Stomach (tissue), 9 donors: ENCODE data around the gene LYRM2. TPM values are rescaled to one million over a fixed set of nuclear protein-coding genes. Genes with fewer than 3 reads are reported as not detected.

ENCODE experiments used
- DNase-seq, 2 donors: peaks; one replicate each; pipeline versions ENCODE4 v3.0.0 to v3.0.0-alpha.2; 2013 to 2019
- H3K27ac ChIP-seq, 5 donors: fragments of 200-600 bp in 4 of 5; sonication (generic) in 4 of 5; one replicate each; pipeline ENCODE4 v1.5.1; 2013 to 2019; ENCODE audit warnings: mild to moderate bottlenecking in 1 of 5, moderate library complexity in 1 of 5
- H3K27me3 ChIP-seq, 3 donors: fragments of 200-600 bp; sonication (generic); one replicate each; pipeline ENCODE4 v1.5.1; 2017 to 2019; ENCODE audit warnings: mixed run types in 1 of 3
- H3K36me3 ChIP-seq, 4 donors: fragments of 200-600 bp; sonication (generic); 1 replicate in 3 of 4; 2 replicates in 1 of 4; pipeline ENCODE4 v1.5.1; 2016 to 2019
- H3K4me1 ChIP-seq, 4 donors: fragments of 200-600 bp; sonication (generic); one replicate each; pipeline ENCODE4 v1.5.1; 2016 to 2019
- H3K4me3 ChIP-seq, 4 donors: fragments of 200-600 bp; sonication (generic) in 3 of 4; one replicate each; pipeline ENCODE4 v1.5.1; 2016 to 2019; ENCODE audit warnings: mild to moderate bottlenecking in 1 of 4
- H3K9me3 ChIP-seq, 4 donors: fragments of 200-600 bp; sonication (generic); one replicate each; pipeline ENCODE4 v1.5.1; 2016 to 2019
- CTCF ChIP-seq, 7 experiments: fragments of 450-650 bp in 4 of 7; fragments of 200-600 bp in 3 of 7; sonication (generic) in 3 of 7; IDR thresholded peaks; one replicate each; pipeline ENCODE4 v1.5.1; 2016 to 2019; ENCODE audit warnings: antibody characterized with exemption in 7 of 7, control low read depth in 2 of 7, mild to moderate bottlenecking in 1 of 7
- EP300 ChIP-seq: sonication (generic); formaldehyde crosslinking; IDR thresholded peaks from one replicate; pipeline ENCODE4 v1.6.1; 2017; ENCODE audit warnings: antibody characterized with exemption
- POLR2A ChIP-seq, 4 donors: fragments of 450-650 bp; IDR thresholded peaks; one replicate each; pipeline ENCODE4 v1.6.1; 2016; ENCODE audit warnings: antibody characterized with exemption in 4 of 4, control low read depth in 2 of 4, mild to moderate bottlenecking in 1 of 4, moderate library complexity in 1 of 4
- POLR2AphosphoS5 ChIP-seq, 3 donors: sonication (generic); formaldehyde crosslinking; IDR thresholded peaks; one replicate each; pipeline ENCODE4 v1.6.1; 2016; ENCODE audit warnings: antibody characterized with exemption in 3 of 3
- whole genome bisulfite sequencing, 5 donors: extraction: QIAGEN DNeasy Blood & Tissue Kit in 3 of 5; methylation state at CpG; one replicate each; pipeline versions ENCODE4 v1.1.5 to v1.1.7; 2013 to 2018; 5-methylcytosine and 5-hydroxymethylcytosine counted together
- intact Hi-C: fragments of 100-400 bp; cut with DNase I; formaldehyde crosslinking; loops from one replicate; pipeline ENCODE4 v1.15.1; 2023; ENCODE audit warnings: low total_unique reads
- polyA plus RNA-seq, 3 donors: library from polyadenylated mRNA; stranded (reverse); fragments of 200-250 nt; gene quantifications; one replicate each; pipeline ENCODE4 v1.2.3, GENCODE V29; 2013
- total RNA-seq, 5 donors: library from RNA; depleted of rRNA; stranded (reverse); fragments of >200 nt; gene quantifications; one replicate each; pipeline versions ENCODE4 v1.1.0 to v1.2.3, GENCODE V29; 2014 to 2016
- donor health status: healthy with polysubstance abuse.
- donor health status: Bipolar disorder and iron deficiency.
- donor health status: healthy.

LYRM2 gene
- total and polyA plus RNA-seq, 8 donors: 1.4 to 26.7 (median 13.0) TPM

GRCh38 chr6:89605861-89606260 lies 32.7 kb downstream of the LYRM2 start:
- H3K4me3 ChIP-seq: no peak overlapping the region
- WGBS, 5 donors: 83 to 94% (median 89%) methylated on average over 5 of the region's 5 CpGs
- peaks cover 0 to 13% (median 2%) of the 10 kb centered on the region in 4 donors for H3K36me3 ChIP-seq
- DNase-seq: peak in 1 of 2 donors; percentile 17
- TF ChIP-seq POLR2A (IDR thresholded peaks at IDR 0.05) (no peak), EP300 (no peak), CTCF (IDR thresholded peaks at IDR 0.05) (no peak), POLR2AphosphoS5 (IDR thresholded peaks at IDR 0.05) (no peak)
- no peaks in the 10 kb centered on the region for H3K9me3 ChIP-seq
- H3K4me1 ChIP-seq: no peaks in the 10 kb centered on the region
- intact Hi-C loops: no loop called here
- H3K27me3 ChIP-seq: no peaks in the 10 kb centered on the region
- H3K27ac ChIP-seq: no peak overlapping the region

GRCh38 chr6:89604653-89605052 lies 33.9 kb downstream of the LYRM2 start:
- TF ChIP-seq POLR2A (IDR thresholded peaks at IDR 0.05): no peak
- no peak for TF ChIP-seq EP300
- no peak for TF ChIP-seq POLR2AphosphoS5 (IDR thresholded peaks at IDR 0.05)
- no peak for TF ChIP-seq CTCF (IDR thresholded peaks at IDR 0.05)
- H3K27me3 ChIP-seq: no peaks in the 10 kb centered on the region
- intact Hi-C loops: no loop called here
- no peak overlapping the region for H3K4me3 ChIP-seq
- no peaks in the 10 kb centered on the region for H3K9me3 ChIP-seq
- H3K36me3 ChIP-seq: peaks cover 0 to 13% (median 2%) of the 10 kb centered on the region in 4 donors
- DNase-seq: no peak
- no peaks in the 10 kb centered on the region for H3K4me1 ChIP-seq
- H3K27ac ChIP-seq: no peak overlapping the region
- WGBS, 5 donors: 73 to 84% (median 78%) methylated on average over 5 of the region's 5 CpGs

GRCh38 chr6:89602166-89602565 lies 36.4 kb downstream of the LYRM2 start:
- WGBS, 5 donors: 92 to 95% (median 94%) methylated on average over 4 to 6 of the region's 6 CpGs
- peaks cover 0 to 13% (median 2%) of the 10 kb centered on the region in 4 donors for H3K36me3 ChIP-seq
- intact Hi-C loops: no loop called here
- H3K4me1 ChIP-seq: no peaks in the 10 kb centered on the region
- DNase-seq: no peak
- H3K9me3 ChIP-seq: no peaks in the 10 kb centered on the region
- no peak overlapping the region for H3K4me3 ChIP-seq
- H3K27me3 ChIP-seq: no peaks in the 10 kb centered on the region
- H3K27ac ChIP-seq: no peak overlapping the region
- TF ChIP-seq CTCF (IDR thresholded peaks at IDR 0.05): no peak
- TF ChIP-seq EP300: no peak
- no peak for TF ChIP-seq POLR2A (IDR thresholded peaks at IDR 0.05)
- TF ChIP-seq POLR2AphosphoS5 (IDR thresholded peaks at IDR 0.05): no peak

- WGBS, 5 donors: 69 to 77% (median 70%) methylated on average over 7 of the region's 7 CpGs
- no peak for TF ChIP-seq POLR2A (IDR thresholded peaks at IDR 0.05)
These were observed 38.8 kb downstream of the LYRM2 start for GRCh38 chr6:89599727-89600126.

GRCh38 chr6:89597988-89598387 lies 40.6 kb downstream of the LYRM2 start:
- TF ChIP-seq POLR2A (IDR thresholded peaks at IDR 0.05): no peak
- TF ChIP-seq POLR2AphosphoS5 (IDR thresholded peaks at IDR 0.05): no peak
- no peak for TF ChIP-seq EP300
- TF ChIP-seq CTCF (IDR thresholded peaks at IDR 0.05): no peak

More at GRCh38 chr6:89599727-89600126, 38.8 kb downstream of the LYRM2 start:
- Histone ChIP-seq H3K9me3 (no peaks in the 10 kb centered on the region), H3K4me1 (no peaks in the 10 kb centered on the region), H3K27me3 (no peaks in the 10 kb centered on the region), H3K4me3 (no peak overlapping the region), H3K27ac (no peak overlapping the region), H3K36me3 (no peaks in the 10 kb centered on the region)
- DNase-seq: peak in 1 of 2 donors; percentile 7
- intact Hi-C loops: no loop called here

More at GRCh38 chr6:89597988-89598387, 40.6 kb downstream of the LYRM2 start:
- intact Hi-C loops: no loop called here
- Histone ChIP-seq H3K36me3 (no peaks in the 10 kb centered on the region), H3K9me3 (no peaks in the 10 kb centered on the region), H3K4me1 (no peaks in the 10 kb centered on the region), H3K27me3 (no peaks in the 10 kb centered on the region), H3K27ac (no peak overlapping the region), H3K4me3 (no peak overlapping the region)
- WGBS, 5 donors: 20 to 50% (median 27%) methylated on average over 3 of the region's 3 CpGs
- DNase-seq: peak in 1 of 2 donors; percentile 65
